ENCODE data around the gene IL13RA1. TPM values are rescaled to one million over a fixed set of nuclear protein-coding genes. Genes with fewer than 3 reads are reported as not detected.

Gene IL13RA1
- total RNA-seq, 1 donor from 2014 or later: 41.1 TPM

Other genes with a start within 250 kb of the IL13RA1 start
- gene DOCK11, start 231.8 kb upstream of the IL13RA1 start, total RNA-seq: 4.7 and 5.3 TPM in 2 replicates
- 0.16 TPM in 1 of 2 replicates, not detected in the other for gene ZCCHC12, start 96.2 kb downstream of the IL13RA1 start, total RNA-seq
- 0.11 and 0.19 TPM in 2 replicates for gene LONRF3, start 247.0 kb downstream of the IL13RA1 start, total RNA-seq

Measured in astrocyte (in vitro differentiated cells and primary cell).